NCI-H146 treated with DMSO at 0.1 percent for 48 hours (cell line): ENCODE measurements around the gene ZNF488.

Experiments used
- DNase-seq: peaks from one replicate; lab custom pipeline; 2025; ENCODE audit not compliant: unreplicated experiment; lab: John Stamatoyannopoulos, UW

Gene ZNF488

DNA sequence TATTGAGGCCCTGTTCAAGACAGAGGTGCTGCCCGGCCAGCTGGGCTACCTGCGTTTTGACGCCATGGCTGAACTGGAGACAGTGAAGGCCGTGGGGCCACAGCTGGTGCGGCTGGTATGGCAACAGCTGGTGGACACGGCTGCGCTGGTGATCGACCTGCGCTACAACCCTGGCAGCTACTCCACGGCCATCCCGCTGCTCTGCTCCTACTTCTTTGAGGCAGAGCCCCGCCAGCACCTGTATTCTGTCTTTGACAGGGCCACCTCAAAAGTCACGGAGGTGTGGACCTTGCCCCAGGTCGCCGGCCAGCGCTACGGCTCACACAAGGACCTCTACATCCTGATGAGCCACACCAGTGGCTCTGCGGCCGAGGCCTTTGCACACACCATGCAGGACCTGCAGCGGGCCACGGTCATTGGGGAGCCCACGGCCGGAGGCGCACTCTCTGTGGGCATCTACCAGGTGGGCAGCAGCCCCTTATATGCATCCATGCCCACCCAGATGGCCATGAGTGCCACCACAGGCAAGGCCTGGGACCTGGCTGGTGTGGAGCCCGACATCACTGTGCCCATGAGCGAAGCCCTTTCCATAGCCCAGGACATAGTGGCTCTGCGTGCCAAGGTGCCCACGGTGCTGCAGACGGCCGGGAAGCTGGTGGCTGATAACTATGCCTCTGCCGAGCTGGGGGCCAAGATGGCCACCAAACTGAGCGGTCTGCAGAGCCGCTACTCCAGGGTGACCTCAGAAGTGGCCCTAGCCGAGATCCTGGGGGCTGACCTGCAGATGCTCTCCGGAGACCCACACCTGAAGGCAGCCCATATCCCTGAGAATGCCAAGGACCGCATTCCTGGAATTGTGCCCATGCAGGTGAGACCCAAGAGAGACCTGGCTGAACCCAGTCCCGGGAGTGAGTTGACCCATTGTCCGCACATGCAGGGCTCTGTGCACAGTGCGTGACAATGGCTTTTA lies 33.1 kb downstream of the ZNF488 start:
- DNase-seq, result no peak

DNA sequence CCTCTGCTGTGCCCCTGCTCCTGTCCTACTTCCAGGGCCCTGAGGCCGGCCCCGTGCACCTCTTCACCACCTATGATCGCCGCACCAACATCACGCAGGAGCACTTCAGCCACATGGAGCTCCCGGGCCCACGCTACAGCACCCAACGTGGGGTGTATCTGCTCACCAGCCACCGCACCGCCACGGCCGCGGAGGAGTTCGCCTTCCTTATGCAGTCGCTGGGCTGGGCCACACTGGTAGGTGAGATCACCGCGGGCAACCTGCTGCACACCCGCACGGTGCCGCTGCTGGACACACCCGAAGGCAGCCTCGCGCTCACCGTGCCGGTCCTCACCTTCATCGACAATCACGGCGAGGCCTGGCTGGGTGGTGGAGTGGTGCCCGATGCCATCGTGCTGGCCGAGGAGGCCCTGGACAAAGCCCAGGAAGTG lies 34.1 kb downstream of the ZNF488 start:
- DNase-seq, result no peak

DNA sequence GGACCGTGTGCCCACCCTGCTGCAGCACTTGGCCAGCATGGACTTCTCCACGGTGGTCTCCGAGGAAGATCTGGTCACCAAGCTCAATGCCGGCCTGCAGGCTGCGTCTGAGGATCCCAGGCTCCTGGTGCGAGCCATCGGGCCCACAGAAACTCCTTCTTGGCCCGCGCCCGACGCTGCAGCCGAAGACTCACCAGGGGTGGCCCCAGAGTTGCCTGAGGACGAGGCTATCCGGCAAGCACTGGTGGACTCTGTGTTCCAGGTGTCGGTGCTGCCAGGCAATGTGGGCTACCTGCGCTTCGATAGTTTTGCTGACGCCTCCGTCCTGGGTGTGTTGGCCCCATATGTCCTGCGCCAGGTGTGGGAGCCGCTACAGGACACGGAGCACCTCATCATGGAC lies 34.6 kb downstream of the ZNF488 start:
- no peak for DNase-seq

DNA sequence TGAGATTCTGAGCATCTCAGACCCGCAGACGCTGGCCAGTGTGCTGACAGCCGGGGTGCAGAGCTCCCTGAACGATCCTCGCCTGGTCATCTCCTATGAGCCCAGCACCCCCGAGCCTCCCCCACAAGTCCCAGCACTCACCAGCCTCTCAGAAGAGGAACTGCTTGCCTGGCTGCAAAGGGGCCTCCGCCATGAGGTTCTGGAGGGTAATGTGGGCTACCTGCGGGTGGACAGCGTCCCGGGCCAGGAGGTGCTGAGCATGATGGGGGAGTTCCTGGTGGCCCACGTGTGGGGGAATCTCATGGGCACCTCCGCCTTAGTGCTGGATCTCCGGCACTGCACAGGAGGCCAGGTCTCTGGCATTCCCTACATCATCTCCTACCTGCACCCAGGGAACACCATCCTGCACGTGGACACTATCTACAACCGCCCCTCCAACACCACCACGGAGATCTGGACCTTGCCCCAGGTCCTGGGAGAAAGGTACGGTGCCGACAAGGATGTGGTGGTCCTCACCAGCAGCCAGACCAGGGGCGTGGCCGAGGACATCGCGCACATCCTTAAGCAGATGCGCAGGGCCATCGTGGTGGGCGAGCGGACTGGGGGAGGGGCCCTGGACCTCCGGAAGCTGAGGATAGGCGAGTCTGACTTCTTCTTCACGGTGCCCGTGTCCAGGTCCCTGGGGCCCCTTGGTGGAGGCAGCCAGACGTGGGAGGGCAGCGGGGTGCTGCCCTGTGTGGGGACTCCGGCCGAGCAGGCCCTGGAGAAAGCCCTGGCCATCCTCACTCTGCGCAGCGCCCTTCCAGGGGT lies 35.2 kb downstream of the ZNF488 start:
- no peak for DNase-seq

DNA sequence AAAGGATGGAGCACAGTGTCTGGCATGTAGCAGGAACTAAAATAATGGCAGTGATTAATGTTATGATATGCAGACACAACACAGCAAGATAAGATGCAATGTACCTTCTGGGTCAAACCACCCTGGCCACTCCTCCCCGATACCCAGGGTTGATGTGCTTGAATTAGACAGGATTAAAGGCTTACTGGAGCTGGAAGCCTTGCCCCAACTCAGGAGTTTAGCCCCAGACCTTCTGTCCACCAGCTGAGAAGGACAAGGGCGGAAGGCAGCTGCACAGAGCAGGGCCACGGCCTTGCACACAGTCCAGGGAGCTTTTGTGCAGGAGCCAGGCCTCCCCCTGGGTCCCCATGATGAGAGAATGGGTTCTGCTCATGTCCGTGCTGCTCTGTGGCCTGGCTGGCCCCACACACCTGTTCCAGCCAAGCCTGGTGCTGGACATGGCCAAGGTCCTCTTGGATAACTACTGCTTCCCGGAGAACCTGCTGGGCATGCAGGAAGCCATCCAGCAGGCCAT lies 35.9 kb downstream of the ZNF488 start, which contains the start of gene RBP3:
Gene RBP3 (plus strand): TSS at position 226 of the 514 bp plus-strand sequence. CDS start 122 bp downstream, at position 348.
- DNase-seq, result no peak

DNA sequence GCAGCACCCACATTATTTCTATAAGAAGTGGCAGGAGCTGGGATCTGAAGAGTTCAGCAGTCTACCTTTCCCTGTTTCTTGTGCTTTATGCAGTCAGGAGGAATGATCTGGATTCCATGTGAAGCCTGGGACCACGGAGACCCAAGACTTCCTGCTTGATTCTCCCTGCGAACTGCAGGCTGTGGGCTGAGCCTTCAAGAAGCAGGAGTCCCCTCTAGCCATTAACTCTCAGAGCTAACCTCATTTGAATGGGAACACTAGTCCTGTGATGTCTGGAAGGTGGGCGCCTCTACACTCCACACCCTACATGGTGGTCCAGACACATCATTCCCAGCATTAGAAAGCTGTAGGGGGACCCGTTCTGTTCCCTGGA lies 36.8 kb downstream of the ZNF488 start:
- no peak for DNase-seq

DNA sequence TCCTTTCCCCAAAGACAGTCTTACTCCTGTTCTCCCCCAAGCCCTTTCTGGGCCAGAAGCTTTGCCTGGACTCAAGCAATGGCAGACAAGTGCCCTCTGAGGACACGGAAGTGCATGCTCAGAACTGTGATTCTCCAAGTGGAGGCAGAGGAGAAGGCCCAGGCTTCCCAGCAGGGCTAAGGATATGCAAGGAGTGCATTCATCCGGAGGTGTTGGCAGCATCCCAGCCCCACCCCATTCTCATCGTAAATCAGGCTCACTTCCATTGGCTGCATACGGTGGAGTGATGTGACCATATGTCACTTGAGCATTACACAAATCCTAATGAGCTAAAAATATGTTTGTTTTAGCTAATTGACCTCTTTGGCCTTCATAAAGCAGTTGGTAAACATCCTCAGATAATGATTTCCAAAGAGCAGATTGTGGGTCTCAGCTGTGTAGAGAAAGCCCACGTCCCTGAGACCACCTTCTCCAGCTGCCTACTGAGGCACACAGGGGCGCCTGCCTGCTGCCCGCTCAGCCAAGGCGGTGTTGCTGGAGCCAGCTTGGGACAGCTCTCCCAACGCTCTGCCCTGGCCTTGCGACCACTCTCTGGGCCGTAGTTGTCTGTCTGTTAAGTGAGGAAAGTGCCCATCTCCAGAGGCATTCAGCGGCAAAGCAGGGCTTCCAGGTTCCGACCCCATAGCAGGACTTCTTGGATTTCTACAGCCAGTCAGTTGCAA lies 37.4 kb downstream of the ZNF488 start:
- no peak for DNase-seq

DNA sequence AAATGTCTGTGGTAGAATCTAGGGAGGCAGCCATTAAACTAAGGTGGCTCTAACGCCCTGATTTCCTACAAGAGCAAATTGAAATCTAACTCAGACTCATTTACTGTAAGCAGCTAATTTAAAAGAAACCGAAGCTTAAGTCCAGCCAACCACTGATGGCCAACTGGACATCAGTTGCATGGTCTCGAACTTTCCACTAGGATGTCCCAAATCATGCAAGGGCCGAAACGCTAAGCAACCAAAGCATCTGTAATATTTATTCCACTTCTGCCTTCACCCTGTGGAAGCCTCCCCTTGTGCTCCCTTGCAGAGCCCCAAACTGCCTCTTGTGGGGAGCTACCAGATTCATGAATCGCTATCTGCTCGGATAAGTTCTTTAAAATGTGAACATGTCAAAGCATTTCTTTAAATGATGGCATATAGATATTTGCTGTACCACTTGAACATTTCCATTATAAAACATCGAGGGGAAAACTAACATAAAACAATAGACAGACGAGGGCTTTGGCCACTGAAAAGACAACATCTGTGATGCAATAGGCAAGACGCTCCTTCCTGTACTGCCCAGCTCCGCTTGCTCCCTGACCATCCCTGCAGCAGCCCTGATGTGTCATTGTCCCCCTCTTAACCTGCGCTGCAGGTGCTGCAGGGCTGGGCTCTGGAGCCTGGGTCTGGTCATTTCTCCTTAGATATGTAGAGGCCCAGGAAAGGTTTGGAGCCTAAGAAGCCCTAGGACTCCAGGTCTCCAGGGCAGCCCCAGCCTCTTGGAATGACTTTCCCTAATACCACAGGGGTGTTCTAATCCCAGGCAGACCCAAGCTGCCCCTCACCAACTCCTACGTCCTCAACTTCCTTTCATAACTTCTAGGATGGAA lies 38.9 kb downstream of the ZNF488 start:
- DNase-seq, result no peak

DNA sequence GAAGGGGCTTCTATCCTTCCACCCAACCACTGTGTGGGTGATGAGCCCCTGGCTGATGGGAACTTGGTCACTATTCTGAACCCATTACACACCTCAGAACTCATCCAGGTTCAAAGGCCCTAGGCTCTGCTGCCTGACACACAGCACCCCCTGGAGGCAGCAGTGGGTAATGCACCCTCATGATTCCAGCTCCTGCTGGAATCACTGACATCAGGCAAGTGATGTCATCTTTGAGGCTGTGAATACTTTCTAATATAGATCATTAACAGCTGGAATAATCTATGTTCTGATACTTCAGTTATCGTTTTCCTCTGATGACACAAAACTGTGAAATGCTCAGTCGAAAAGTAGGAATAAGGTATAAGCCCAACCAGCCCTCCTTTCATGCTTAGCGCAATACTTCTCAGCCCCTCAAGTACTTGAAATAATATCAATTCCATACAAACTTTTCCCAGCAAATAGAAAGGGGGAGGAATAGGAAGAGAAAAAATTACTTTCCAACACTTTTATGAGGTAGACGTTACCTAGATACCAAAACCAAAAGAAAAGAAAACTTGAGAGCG lies 43.4 kb downstream of the ZNF488 start:
- no peak for DNase-seq

DNA sequence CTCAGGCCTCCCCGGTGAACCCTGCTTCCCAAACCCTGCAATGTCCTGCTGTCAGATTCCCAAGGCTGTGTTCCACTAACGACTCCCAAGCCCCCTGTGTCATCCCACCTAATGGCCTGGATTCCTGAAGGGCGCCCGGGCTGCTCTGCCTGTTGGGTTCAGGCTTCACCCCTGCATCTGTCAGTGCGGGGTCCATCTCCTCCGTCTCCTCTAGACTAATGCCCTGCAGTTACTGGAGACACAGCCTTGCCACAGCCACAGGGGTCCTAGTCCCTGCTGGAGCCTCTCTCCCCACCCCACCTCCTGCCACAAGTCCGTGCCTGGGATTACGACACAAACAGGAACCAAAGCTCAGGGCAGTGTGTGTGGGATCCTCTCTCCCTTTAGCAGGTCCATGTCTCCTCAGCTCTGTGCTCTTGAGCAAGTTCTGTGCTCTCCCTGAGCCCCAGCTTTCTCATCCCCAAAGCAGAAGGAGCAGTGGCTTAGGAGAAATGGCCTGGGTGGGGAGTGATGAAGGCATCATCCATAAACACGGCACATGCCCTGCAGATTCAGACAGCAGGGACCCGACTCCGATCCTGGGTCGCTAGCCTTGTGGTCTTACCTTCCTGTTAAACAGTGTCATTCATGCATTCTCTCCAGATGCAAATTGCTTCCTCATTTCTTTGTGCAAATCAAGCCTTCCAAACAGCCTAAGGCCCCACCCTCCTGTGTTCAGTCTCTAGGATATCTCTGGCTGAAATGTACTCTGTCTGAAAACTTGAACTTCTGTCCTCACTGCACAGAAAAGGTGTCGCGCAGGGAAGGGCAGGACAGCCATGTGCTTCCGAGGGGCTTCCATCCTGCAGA lies 44.1 kb downstream of the ZNF488 start:
- no peak for DNase-seq

DNA sequence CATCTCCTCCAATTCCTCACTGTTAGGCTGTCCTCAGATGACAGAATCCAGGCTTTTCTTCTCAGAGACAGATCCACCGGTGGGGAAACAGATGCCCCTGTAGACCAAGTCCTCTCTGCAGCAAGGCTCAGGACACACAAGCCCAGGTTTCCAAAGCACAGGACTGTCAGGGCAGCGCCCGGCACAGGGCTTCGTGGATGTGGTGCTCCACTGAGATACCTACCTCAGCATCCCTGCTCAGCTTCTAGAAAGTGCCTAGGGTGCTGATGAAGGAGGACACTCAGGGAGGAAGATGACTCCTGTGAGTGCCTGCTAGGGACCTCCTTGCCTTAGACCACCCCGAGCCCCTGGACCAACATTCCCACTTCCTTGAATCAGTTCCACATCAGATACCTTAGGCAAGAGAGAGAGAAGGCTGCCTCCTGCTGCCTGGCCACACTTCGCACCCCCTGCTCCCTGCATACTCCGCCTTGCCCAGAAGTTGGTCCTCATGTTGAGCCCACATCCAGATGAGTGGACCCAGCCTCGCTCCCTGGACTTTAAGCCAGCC lies 44.8 kb downstream of the ZNF488 start:
- DNase-seq, result no peak

DNA sequence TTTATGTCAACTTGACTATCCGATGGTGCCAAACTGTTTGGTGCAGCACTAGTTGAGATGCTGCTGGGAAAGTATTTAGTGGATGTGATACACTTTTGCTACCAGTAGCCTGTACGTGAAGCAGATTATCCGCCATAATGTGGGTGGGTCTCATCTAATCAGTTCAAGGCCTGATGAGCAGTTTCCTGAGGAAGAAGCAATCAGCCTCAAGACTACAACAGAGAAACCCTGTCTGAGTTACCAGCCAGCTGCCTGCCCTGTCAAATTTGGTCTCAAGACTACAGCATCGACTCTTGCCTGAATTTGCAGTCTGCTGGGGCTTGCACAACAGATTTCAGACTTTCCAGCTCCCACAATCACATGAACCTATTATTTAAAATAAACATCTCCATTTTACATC lies 46.8 kb downstream of the ZNF488 start:
- no peak for DNase-seq

DNA sequence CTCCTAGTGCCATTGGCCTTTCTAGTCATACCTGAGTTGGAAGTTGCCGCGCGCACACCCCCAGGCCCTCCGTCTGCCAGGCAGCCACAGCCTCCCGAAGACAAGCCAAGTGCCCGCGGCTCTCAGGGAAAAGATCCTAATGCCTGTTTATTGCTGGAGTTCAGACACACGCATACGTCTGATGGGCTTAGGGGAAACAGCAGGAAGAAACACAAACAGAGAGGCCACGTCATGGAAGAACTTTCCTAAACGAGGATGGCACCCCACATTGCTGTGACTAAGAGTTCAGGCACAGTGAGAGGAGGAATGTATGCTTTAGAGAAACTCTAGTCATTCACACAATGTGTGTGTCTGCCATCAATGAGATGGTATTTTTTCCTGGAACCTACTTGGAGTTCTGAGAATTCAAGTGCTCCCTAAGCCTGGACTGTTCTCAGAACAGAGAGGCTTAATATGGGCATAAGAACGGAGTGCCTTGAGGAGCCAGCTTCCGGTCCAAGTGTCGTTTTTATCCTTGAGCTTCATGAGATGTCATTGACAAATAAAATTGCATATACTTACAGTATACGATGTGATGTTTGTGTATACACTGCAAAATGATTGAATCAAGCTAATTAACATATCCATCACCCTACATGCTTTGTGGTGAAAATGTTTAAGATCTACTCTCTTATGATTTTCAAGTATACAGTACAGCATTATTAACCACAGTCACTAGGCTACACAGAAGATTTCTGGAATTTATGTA lies 47.5 kb downstream of the ZNF488 start:
- DNase-seq, result no peak

DNA sequence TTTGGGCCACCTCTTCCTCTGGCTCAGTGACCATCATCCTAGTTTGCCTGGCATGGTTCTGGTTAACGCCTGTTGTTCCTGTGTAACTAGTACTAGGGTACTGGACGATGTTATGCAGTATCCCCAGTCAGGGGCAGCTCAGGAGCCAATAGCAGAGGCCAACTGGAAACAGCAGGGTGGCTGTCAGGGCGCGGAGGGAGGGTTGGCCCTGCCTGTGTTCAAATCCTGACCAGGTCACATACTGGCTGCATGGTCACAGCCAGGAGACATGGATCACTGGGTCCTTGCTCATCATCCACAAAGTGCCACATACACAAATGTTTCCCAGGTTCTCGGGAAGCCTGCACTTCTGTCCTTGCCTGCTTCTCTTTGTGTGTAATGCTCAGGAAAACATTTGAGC lies 48.2 kb downstream of the ZNF488 start:
- no peak for DNase-seq

DNA sequence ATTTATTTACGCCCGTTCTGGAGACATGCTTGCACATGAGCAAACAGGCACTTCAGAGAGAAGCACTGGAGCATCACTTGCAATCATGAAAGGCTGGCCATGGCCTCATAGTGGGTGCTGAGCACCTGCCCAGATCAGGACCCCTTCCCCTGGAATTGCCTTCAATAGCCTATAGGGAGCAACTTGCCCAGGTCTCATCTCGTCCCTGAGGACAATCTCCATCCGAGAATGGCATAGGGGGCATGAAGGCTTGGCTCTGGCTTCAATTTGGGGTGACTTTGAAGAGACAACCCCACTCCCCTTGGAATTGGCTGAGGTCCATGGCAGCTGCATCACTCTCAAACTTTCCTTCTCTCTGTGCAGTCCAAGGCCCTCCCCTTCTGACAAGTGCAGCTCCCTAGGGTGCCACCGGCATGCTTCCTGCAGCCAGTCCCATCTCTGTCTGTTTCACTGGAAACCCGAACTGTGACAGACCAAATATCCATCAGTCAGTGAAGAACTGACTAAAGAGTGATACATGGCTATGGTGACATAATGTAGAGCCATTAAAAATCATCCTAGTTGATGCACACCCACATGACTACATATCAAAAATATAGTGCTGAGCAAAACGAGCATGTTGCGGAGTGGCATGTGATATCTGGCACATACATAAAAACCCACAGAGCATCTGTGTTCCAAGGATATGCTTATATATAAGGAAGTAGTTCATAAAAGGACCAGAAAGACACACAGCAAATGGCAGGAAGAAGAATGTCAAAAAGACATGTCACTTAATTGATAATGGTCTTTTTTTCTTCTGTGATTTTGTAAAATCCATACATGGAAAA lies 49.4 kb downstream of the ZNF488 start:
- DNase-seq, result no peak

DNA sequence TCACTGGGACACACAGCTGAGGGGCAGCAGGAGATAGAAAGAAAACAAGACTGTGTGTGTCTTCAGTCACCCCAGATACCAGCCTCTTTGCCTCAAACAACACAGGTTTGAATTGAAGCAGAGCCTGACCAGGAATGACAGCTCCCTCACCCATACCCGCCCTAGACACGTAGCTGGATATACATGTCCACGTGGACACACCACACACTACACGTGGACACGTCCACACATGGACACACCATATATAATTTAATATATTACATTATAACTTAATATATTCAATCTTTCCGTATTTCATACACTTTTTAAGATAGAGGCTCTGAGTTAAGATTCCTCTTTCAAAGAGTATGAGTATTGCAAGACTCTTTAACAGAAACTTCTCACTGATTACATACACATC lies 50.6 kb downstream of the ZNF488 start:
- no peak for DNase-seq

DNA sequence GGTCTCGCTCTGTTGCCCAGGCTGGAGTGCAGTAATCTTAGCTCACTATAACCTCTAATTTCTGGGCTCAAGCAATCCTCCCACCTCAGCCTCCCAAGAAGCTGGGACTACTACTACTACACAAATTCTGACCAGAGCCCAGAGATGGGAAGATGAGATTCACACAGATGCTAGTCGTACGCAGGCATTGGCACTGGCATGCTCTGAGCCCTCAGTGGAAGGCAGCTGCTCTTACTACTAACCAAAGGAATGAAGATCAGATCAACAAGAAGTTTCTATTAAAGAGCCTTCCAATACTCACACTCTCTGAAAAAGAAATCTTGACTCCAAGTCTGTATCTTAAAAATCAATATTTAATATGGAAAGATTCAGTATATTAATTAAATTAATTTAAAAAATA lies 51.1 kb downstream of the ZNF488 start:
- DNase-seq, result no peak
